GM23338 (cell line): ENCODE results near the gene SNRPA1. TPM values are rescaled to one million over a fixed set of nuclear protein-coding genes. Genes with fewer than 3 reads are reported as not detected.

Experiments
- ATAC-seq: fragments of 200-7000 bp; cut with Tn5 transposase; 3 replicates; pipeline ENCODE4 v1.9.1; 2020
- DNase-seq: peaks from one replicate; pipeline ENCODE4 v3.0.0-alpha.2; 2015; ENCODE audit warnings: low spot score
- H2AFZ ChIP-seq: fragments of 200-600 bp; sonication (generic); 2 replicates; pipeline ENCODE4 v1.8.0; 2016; ENCODE audit warnings: antibody characterized with exemption, mild to moderate bottlenecking, moderate library complexity
- H3F3A ChIP-seq: fragments of 200-600 bp; sonication (generic); replicated peaks from 2 replicates; pipeline ENCODE4 v1.8.0; 2017; ENCODE audit warnings: antibody characterized with exemption, mixed run types, low read depth
- H3K27ac ChIP-seq: fragments of 200-600 bp; sonication (generic); 2 replicates; pipeline ENCODE4 v1.6.1; 2016; ENCODE audit warnings: low read depth
- H3K27me3 ChIP-seq: fragments of 200-600 bp; sonication (generic); 2 replicates; pipeline ENCODE4 v1.8.0; 2016; ENCODE audit warnings: mild to moderate bottlenecking, mixed run types, moderate library complexity; ENCODE audit not compliant: insufficient read depth
- H3K36me3 ChIP-seq: fragments of 200-600 bp; sonication (generic); 2 replicates; pipeline ENCODE4 v1.8.0; 2016; ENCODE audit warnings: mild to moderate bottlenecking; ENCODE audit not compliant: insufficient read depth
- H3K4me1 ChIP-seq: fragments of 200-600 bp; sonication (generic); 2 replicates; pipeline ENCODE4 v1.8.0; 2016; ENCODE audit warnings: mild to moderate bottlenecking, moderate library complexity; ENCODE audit not compliant: insufficient read depth
- H3K4me2 ChIP-seq: fragments of 200-600 bp; sonication (generic); 2 replicates; pipeline ENCODE4 v1.7.1; 2017; ENCODE audit warnings: mixed run types
- H3K4me3 ChIP-seq: fragments of 200-600 bp; sonication (generic); 2 replicates; pipeline ENCODE4 v1.6.1; 2016; ENCODE audit warnings: mixed run types
- H3K79me2 ChIP-seq: fragments of 200-600 bp; sonication (generic); replicated peaks from 2 replicates; pipeline ENCODE4 v1.8.0; 2017; ENCODE audit warnings: mild to moderate bottlenecking; ENCODE audit not compliant: insufficient read depth
- H3K9me2 ChIP-seq: fragments of 200-600 bp; sonication (generic); 2 replicates; pipeline ENCODE4 v1.8.0; 2017; ENCODE audit not compliant: insufficient read depth
- H4K20me1 ChIP-seq: fragments of 200-600 bp; sonication (generic); replicated peaks from 2 replicates; pipeline ENCODE4 v1.8.0; 2017; ENCODE audit warnings: mild to moderate bottlenecking; ENCODE audit not compliant: insufficient read depth
- H3K27ac Mint-ChIP-seq: 2 replicates; pipeline ENCODE4 v1.8.0; 2020; ENCODE audit warnings: inconsistent platforms, mild to moderate bottlenecking, moderate library complexity, mixed read lengths
- H3K27me3 Mint-ChIP-seq: 3 replicates; pipeline ENCODE4 v1.8.0; 2022; ENCODE audit warnings: low read depth, mild to moderate bottlenecking, moderate library complexity, mixed read lengths, inconsistent platforms; ENCODE audit not compliant: insufficient read depth, poor library complexity
- H3K36me3 Mint-ChIP-seq: 3 replicates; pipeline ENCODE4 v1.8.0; 2021; ENCODE audit warnings: low read depth, mild to moderate bottlenecking, inconsistent platforms, moderate library complexity, mixed read lengths
- H3K4me1 Mint-ChIP-seq: 3 replicates; pipeline ENCODE4 v1.8.0; 2020; ENCODE audit warnings: mild to moderate bottlenecking, inconsistent platforms, mixed read lengths
- H3K4me3 Mint-ChIP-seq: 3 replicates; pipeline ENCODE4 v1.8.0; 2021; ENCODE audit warnings: moderate library complexity, mild to moderate bottlenecking, inconsistent platforms, mixed read lengths
- H3K9me3 Mint-ChIP-seq: 3 replicates; pipeline ENCODE4 v1.8.0; 2020; ENCODE audit warnings: moderate library complexity, mild to moderate bottlenecking, inconsistent platforms, mixed read lengths
- STAT1 ChIP-seq: IDR thresholded peaks from one replicate; pipeline ENCODE4 v1.6.1; 2016; ENCODE audit warnings: antibody characterized with exemption; ENCODE audit not compliant: unreplicated experiment
- ZNF114 ChIP-seq: fragments of 250-450 bp; sonication (Bioruptor Pico); IDR thresholded peaks from 2 replicates; pipeline ENCODE4 v1.5.0; 2020; ENCODE audit warnings: mild to moderate bottlenecking, moderate library complexity
- polyA plus RNA-seq: library from polyadenylated mRNA; unstranded; fragments of >200 nt; fragmentation: Nextera tagmentation; extraction: Ambion mirVana; gene quantifications from 2 replicates; pipeline ENCODE4 v1.2.1, GENCODE V29; 2016
- total RNA-seq: library from RNA; depleted of rRNA; stranded (reverse); fragments of >200 nt; shearing (Covaris generic); gene quantifications from 2 replicates; pipeline ENCODE4 v1.2.3, GENCODE V29; 2014
- TF ChIP-seq, protein P1 (sequence below): IDR thresholded peaks from one replicate; pipeline ENCODE4 v1.6.1; 2018; ENCODE audit warnings: antibody characterized with exemption; ENCODE audit not compliant: unreplicated experiment
- TF ChIP-seq, protein P2 (sequence below): IDR thresholded peaks from 2 replicates; pipeline ENCODE4 v1.6.1; 2016; ENCODE audit warnings: antibody characterized with exemption
- TF ChIP-seq, protein P3 (sequence below), 2 experiments: fragments of 200-600 bp in 1 of 2; sonication (generic) in 1 of 2; conservative IDR thresholded peaks; 2 replicates each; pipeline versions ENCODE4 v1.5.1 to v1.6.1; 2016 to 2017; ENCODE audit warnings: antibody characterized with exemption in 2 of 2, low read depth in 2 of 2, mild to moderate bottlenecking in 2 of 2, moderate library complexity in 1 of 2

The SNRPA1 gene
- total and polyA plus RNA-seq, 2 experiments from 2014 or later = 170 to 361 TPM

DNA sequence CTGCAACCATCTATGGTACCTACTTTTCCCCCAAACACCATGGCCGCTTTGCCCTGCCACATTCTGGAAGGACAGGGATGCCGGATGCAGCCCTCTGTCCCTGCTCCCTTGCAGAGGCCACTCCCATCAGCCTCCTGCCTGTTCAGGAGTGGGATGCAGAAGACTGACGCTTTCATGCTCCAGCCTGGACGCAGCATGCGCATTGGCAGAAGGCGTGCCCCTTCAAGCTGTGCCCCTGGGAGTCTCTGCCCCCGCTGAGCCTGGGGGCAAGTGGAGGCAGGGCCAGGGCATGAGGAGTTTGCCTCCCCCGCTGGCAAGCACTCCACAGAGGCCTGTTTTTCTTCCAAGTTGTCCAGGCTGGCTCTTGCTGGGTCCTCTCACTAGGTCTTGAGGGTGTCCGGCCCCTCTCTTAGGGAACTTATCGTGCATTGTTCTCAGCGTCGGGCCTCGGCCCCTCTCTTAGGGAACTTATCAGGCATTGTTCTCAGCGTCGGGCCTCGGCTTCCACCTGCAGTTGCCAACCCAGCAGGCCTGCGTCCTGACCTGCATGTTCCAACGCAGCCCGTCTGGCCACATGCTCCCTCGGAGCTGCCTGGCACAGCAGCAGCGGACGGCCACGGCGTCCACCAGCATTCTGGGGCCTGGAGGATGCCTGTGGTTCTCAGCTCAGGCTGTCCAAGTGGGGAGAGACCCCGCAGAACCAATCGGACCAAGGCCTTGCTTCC lies 14.6 kb upstream of the SNRPA1 start:
- no peak overlapping the region for H3K4me2 ChIP-seq
- Mint-ChIP-seq H3K27me3 (peaks cover 7% of the 10 kb centered on the region), H3K4me1 (no peaks in the 10 kb centered on the region), H3K9me3 (no peaks in the 10 kb centered on the region), H3K27ac (no peak overlapping the region), H3K36me3 (no peaks in the 10 kb centered on the region), H3K4me3 (no peak overlapping the region)
- no peak for TF ChIP-seq STAT1
- no peaks in the 10 kb centered on the region for H3K27me3 ChIP-seq
- H3F3A ChIP-seq = no peaks in the 10 kb centered on the region
- H3K27ac ChIP-seq = no peak overlapping the region
- no peak for ATAC-seq
- H2AFZ ChIP-seq = no peak overlapping the region
- H3K4me3 ChIP-seq = no peak overlapping the region
- no peaks in the 10 kb centered on the region for H3K4me1 ChIP-seq
- H3K36me3 ChIP-seq = no peaks in the 10 kb centered on the region
- no peaks in the 10 kb centered on the region for H4K20me1 ChIP-seq
- no peaks in the 10 kb centered on the region for H3K9me2 ChIP-seq
- H3K79me2 ChIP-seq = no peaks in the 10 kb centered on the region
- no peak for DNase-seq

DNA sequence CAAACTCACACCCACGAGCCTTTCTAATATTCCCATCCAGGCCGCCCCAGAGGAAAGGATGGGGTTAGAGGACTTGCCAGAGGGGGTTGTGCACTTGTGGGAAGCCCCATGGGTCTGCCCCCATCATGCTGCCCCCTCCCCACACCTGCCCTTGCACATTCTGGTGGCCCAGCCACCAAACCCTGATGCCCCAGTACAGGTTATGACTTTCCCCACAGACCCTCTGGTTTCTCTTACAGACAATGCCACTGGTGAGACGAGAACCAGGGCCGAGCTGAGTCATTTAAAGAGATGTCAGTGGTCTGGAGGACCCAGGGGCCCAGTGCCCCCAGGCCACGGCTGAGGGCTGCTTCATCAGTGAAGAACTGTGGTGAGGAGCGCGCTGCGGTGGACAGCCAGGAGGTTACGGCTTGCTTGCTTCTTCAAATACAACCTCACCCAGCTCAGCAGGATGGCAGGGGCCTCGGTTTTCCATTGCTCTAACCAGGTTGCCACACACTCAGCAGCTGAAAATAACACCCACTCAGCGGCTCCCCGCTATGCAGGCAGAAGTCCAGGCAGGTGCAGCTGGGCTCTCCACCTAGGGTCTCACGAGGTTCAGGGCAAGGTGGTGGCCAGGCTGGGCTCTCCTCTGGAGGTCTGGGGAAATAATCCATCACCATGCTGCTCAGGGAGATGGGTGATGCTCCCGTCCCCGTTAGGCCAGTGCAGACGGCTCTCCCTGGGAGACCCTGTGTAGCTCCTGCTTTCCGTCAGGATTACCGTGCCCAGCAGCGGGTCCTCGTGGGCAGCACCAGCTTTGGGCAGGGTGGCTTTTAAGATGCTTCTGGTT lies 13.8 kb upstream of the SNRPA1 start:
- H3K4me3 Mint-ChIP-seq = no peak overlapping the region
- Histone ChIP-seq H3K27ac (no peak overlapping the region), H4K20me1 (no peaks in the 10 kb centered on the region), H2AFZ (no peak overlapping the region), H3K36me3 (no peaks in the 10 kb centered on the region), H3K4me2 (no peak overlapping the region), H3K4me1 (no peaks in the 10 kb centered on the region), H3K4me3 (no peak overlapping the region), H3F3A (no peaks in the 10 kb centered on the region), H3K9me2 (no peaks in the 10 kb centered on the region), H3K27me3 (no peaks in the 10 kb centered on the region), H3K79me2 (no peaks in the 10 kb centered on the region)
- H3K4me1 Mint-ChIP-seq = no peaks in the 10 kb centered on the region
- ATAC-seq = no peak
- H3K9me3 Mint-ChIP-seq = no peaks in the 10 kb centered on the region
- H3K36me3 Mint-ChIP-seq = no peaks in the 10 kb centered on the region
- H3K27me3 Mint-ChIP-seq = peaks cover 3% of the 10 kb centered on the region
- TF ChIP-seq, protein P1, sequence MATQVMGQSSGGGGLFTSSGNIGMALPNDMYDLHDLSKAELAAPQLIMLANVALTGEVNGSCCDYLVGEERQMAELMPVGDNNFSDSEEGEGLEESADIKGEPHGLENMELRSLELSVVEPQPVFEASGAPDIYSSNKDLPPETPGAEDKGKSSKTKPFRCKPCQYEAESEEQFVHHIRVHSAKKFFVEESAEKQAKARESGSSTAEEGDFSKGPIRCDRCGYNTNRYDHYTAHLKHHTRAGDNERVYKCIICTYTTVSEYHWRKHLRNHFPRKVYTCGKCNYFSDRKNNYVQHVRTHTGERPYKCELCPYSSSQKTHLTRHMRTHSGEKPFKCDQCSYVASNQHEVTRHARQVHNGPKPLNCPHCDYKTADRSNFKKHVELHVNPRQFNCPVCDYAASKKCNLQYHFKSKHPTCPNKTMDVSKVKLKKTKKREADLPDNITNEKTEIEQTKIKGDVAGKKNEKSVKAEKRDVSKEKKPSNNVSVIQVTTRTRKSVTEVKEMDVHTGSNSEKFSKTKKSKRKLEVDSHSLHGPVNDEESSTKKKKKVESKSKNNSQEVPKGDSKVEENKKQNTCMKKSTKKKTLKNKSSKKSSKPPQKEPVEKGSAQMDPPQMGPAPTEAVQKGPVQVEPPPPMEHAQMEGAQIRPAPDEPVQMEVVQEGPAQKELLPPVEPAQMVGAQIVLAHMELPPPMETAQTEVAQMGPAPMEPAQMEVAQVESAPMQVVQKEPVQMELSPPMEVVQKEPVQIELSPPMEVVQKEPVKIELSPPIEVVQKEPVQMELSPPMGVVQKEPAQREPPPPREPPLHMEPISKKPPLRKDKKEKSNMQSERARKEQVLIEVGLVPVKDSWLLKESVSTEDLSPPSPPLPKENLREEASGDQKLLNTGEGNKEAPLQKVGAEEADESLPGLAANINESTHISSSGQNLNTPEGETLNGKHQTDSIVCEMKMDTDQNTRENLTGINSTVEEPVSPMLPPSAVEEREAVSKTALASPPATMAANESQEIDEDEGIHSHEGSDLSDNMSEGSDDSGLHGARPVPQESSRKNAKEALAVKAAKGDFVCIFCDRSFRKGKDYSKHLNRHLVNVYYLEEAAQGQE = no peak
- no peak for TF ChIP-seq ZNF114 (CRISPR knock-in tag)
- TF ChIP-seq, protein P2, sequence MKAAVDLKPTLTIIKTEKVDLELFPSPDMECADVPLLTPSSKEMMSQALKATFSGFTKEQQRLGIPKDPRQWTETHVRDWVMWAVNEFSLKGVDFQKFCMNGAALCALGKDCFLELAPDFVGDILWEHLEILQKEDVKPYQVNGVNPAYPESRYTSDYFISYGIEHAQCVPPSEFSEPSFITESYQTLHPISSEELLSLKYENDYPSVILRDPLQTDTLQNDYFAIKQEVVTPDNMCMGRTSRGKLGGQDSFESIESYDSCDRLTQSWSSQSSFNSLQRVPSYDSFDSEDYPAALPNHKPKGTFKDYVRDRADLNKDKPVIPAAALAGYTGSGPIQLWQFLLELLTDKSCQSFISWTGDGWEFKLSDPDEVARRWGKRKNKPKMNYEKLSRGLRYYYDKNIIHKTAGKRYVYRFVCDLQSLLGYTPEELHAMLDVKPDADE = no peak
- TF ChIP-seq, protein P3, sequence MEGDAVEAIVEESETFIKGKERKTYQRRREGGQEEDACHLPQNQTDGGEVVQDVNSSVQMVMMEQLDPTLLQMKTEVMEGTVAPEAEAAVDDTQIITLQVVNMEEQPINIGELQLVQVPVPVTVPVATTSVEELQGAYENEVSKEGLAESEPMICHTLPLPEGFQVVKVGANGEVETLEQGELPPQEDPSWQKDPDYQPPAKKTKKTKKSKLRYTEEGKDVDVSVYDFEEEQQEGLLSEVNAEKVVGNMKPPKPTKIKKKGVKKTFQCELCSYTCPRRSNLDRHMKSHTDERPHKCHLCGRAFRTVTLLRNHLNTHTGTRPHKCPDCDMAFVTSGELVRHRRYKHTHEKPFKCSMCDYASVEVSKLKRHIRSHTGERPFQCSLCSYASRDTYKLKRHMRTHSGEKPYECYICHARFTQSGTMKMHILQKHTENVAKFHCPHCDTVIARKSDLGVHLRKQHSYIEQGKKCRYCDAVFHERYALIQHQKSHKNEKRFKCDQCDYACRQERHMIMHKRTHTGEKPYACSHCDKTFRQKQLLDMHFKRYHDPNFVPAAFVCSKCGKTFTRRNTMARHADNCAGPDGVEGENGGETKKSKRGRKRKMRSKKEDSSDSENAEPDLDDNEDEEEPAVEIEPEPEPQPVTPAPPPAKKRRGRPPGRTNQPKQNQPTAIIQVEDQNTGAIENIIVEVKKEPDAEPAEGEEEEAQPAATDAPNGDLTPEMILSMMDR (conservative IDR thresholded peaks at IDR 0.05; ENCODE audit: low read depth in 2 of 2) = no peak
- DNase-seq = no peak
- no peak overlapping the region for H3K27ac Mint-ChIP-seq
